ENCODE results near the gene APPL2.

GRCh38 chr12:105205322-105206048 is 30.5 kb downstream of the APPL2 start:
- no peak for TF ChIP-seq CTCF (IDR thresholded peaks at IDR 0.05)
- no peak for TF ChIP-seq EZH2 (IDR thresholded peaks at IDR 0.05)

Measured in neural progenitor cell (in vitro differentiated cells).